GM10847 (cell line): ENCODE results near the gene C19orf73.

ENCODE experiments used
- POLR2A ChIP-seq: IDR thresholded peaks from 2 replicates; pipeline ENCODE4 v1.6.1; 2011; ENCODE audit not compliant: insufficient read length; ENCODE audit errors: extremely low read depth

Gene C19orf73

GRCh38 chr19:49113762-49114629, 4.9 kb downstream of the C19orf73 start, which contains the start of gene LIN7B:
Gene LIN7B (plus strand): TSS chr19:49114370. CDS start chr19:49114405, 35 bp downstream.
- TF ChIP-seq POLR2A: no peak

GRCh38 chr19:49111218-49111998, 7.5 kb downstream of the C19orf73 start:
- TF ChIP-seq POLR2A: no peak

- TF ChIP-seq POLR2A: no peak
Measured at GRCh38 chr19:49110567-49110966, 8.4 kb downstream of the C19orf73 start.

- TF ChIP-seq POLR2A: no peak
Measured at GRCh38 chr19:49109569-49110233, 9.2 kb downstream of the C19orf73 start.

- TF ChIP-seq POLR2A: no peak
Measured at GRCh38 chr19:49109051-49109450, 9.9 kb downstream of the C19orf73 start.

GRCh38 chr19:49107625-49108459, 11.1 kb downstream of the C19orf73 start:
- TF ChIP-seq POLR2A: no peak

- TF ChIP-seq POLR2A: no peak
Measured at GRCh38 chr19:49106648-49107135, 12.3 kb downstream of the C19orf73 start.

GRCh38 chr19:49104229-49104864, 14.6 kb downstream of the C19orf73 start:
- TF ChIP-seq POLR2A: no peak

GRCh38 chr19:49103331-49104085, 15.4 kb downstream of the C19orf73 start:
- no peak for TF ChIP-seq POLR2A

GRCh38 chr19:49102303-49102702, 16.6 kb downstream of the C19orf73 start:
- no peak for TF ChIP-seq POLR2A

- TF ChIP-seq POLR2A: no peak
Measured at GRCh38 chr19:49101160-49101559, 17.8 kb downstream of the C19orf73 start.

GRCh38 chr19:49098795-49099194, 20.1 kb downstream of the C19orf73 start:
- no peak for TF ChIP-seq POLR2A
